Smooth muscle cell (in vitro differentiated cells): ENCODE results near the gene RSPH3. TPM values are rescaled to one million over a fixed set of nuclear protein-coding genes. Genes with fewer than 3 reads are reported as not detected.

Experiments
- DNase-seq: peaks from one replicate; lab custom pipeline; 2025; ENCODE audit not compliant: unreplicated experiment; lab: John Stamatoyannopoulos, UW
- H2AFZ ChIP-seq: fragments of 200-600 bp; sonication (generic); 2 replicates; pipeline ENCODE4 v1.6.0; 2016; ENCODE audit warnings: antibody characterized with exemption, low read depth, mild to moderate bottlenecking
- H3F3A ChIP-seq: fragments of 200-600 bp; sonication (generic); 2 replicates; pipeline ENCODE4 v1.6.0; 2017; ENCODE audit warnings: antibody characterized with exemption, low read depth
- H3K27ac ChIP-seq: fragments of 200-600 bp; sonication (generic); 2 replicates; pipeline ENCODE4 v1.5.1; 2016; ENCODE audit warnings: low read depth, mild to moderate bottlenecking
- H3K27me3 ChIP-seq: fragments of 200-600 bp; sonication (generic); 2 replicates; pipeline ENCODE4 v1.6.1; 2016; ENCODE audit warnings: low read depth, mild to moderate bottlenecking
- H3K36me3 ChIP-seq: fragments of 200-600 bp; sonication (generic); 2 replicates; pipeline ENCODE4 v1.5.1; 2016; ENCODE audit warnings: low read depth
- H3K4me1 ChIP-seq: fragments of 200-600 bp; sonication (generic); 2 replicates; pipeline ENCODE4 v1.5.1; 2016; ENCODE audit warnings: low read depth
- H3K4me2 ChIP-seq: fragments of 200-600 bp; sonication (generic); 2 replicates; pipeline ENCODE4 v1.6.0; 2016; ENCODE audit warnings: mild to moderate bottlenecking
- H3K4me3 ChIP-seq: fragments of 200-600 bp; sonication (generic); 2 replicates; pipeline ENCODE4 v1.5.1; 2016; ENCODE audit warnings: mild to moderate bottlenecking
- H3K79me2 ChIP-seq: fragments of 200-600 bp; sonication (generic); 2 replicates; pipeline ENCODE4 v1.6.0; 2016; ENCODE audit warnings: low read depth, mild to moderate bottlenecking
- H3K9ac ChIP-seq: fragments of 200-600 bp; sonication (generic); 2 replicates; pipeline ENCODE4 v1.6.0; 2016; ENCODE audit warnings: low read depth
- H3K9me3 ChIP-seq: fragments of 200-600 bp; sonication (generic); replicated peaks from 2 replicates; pipeline ENCODE4 v1.5.1; 2016; ENCODE audit warnings: low read depth
- H4K20me1 ChIP-seq: fragments of 200-600 bp; sonication (generic); 2 replicates; pipeline ENCODE4 v1.6.0; 2016; ENCODE audit warnings: low read depth
- WGBS: methylation state at CpG from one replicate; pipeline ENCODE4 v1.1.7; 2016; ENCODE audit warnings: low lambda C conversion rate; 5-methylcytosine and 5-hydroxymethylcytosine counted together
- polyA plus RNA-seq: library from polyadenylated mRNA; unstranded; fragments of >200 nt; fragmentation: Nextera tagmentation; extraction: Ambion mirVana; gene quantifications from 2 replicates; pipeline ENCODE4 v1.2.1, GENCODE V29; 2016
- total RNA-seq: library from RNA; depleted of rRNA; stranded (reverse); fragments of >200 nt; gene quantifications from 2 replicates; pipeline ENCODE4 v1.2.3, GENCODE V29; 2014
- TF ChIP-seq, protein P1 (sequence below): fragments of 200-600 bp; sonication (generic); IDR thresholded peaks from 2 replicates; pipeline ENCODE4 v1.5.1; 2017; ENCODE audit warnings: borderline replicate concordance, mild to moderate bottlenecking, antibody characterized with exemption; ENCODE audit not compliant: insufficient read depth, poor library complexity, severe bottlenecking

RSPH3 gene, protein sequence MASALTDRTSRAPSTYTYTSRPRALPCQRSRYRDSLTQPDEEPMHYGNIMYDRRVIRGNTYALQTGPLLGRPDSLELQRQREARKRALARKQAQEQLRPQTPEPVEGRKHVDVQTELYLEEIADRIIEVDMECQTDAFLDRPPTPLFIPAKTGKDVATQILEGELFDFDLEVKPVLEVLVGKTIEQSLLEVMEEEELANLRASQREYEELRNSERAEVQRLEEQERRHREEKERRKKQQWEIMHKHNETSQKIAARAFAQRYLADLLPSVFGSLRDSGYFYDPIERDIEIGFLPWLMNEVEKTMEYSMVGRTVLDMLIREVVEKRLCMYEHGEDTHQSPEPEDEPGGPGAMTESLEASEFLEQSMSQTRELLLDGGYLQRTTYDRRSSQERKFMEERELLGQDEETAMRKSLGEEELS
- total RNA-seq (6.8 and 7.5 TPM in 2 replicates), polyA plus RNA-seq (7.1 and 7.7 TPM in 2 replicates)

DNA sequence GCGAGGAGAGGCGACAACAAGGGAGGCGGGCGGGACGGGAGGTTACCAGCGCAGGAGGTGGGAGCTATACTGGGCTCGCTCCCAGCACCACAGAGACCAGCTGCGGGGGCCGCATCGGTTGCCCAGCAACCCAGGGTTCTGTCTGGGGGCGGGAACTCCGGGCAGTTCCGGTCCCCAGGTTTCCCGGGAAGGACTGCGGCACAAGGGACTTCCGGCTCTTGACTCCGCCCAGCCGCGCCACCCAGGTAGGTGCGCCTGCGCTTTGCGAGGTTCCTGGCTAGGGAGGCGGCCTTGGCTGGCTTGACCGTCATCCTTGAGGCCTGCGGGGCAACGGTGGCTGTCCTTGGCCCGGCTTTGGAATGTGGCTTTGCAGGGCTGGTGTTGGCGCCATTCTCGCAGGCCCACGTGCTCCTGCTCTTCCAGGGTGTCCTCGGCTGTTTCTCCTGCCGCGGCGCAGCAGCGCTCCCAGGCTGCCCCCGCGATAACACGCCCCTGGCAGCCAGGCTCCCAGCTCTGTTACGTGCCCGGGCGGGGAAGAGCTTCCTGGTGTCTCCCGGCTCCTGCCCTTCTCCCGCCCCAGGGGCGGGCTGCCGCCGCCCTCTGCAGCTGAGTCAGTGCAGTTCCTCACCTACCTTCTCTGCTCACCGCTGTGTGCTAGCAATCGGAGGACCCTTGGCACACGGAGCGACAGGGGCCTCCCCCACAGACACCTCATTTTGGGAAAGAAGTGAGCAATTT, at the start of gene RSPH3:
RSPH3 (minus strand) TSS at position 537 of the 738 bp plus-strand sequence. CDS start 652 bp downstream, outside the sequence.
- DNase-seq: peak; percentile 89
- TF ChIP-seq, protein P1, sequence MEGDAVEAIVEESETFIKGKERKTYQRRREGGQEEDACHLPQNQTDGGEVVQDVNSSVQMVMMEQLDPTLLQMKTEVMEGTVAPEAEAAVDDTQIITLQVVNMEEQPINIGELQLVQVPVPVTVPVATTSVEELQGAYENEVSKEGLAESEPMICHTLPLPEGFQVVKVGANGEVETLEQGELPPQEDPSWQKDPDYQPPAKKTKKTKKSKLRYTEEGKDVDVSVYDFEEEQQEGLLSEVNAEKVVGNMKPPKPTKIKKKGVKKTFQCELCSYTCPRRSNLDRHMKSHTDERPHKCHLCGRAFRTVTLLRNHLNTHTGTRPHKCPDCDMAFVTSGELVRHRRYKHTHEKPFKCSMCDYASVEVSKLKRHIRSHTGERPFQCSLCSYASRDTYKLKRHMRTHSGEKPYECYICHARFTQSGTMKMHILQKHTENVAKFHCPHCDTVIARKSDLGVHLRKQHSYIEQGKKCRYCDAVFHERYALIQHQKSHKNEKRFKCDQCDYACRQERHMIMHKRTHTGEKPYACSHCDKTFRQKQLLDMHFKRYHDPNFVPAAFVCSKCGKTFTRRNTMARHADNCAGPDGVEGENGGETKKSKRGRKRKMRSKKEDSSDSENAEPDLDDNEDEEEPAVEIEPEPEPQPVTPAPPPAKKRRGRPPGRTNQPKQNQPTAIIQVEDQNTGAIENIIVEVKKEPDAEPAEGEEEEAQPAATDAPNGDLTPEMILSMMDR: no peak
- under 1% methylated on average over 48 of the region's 50 CpGs for WGBS

DNA sequence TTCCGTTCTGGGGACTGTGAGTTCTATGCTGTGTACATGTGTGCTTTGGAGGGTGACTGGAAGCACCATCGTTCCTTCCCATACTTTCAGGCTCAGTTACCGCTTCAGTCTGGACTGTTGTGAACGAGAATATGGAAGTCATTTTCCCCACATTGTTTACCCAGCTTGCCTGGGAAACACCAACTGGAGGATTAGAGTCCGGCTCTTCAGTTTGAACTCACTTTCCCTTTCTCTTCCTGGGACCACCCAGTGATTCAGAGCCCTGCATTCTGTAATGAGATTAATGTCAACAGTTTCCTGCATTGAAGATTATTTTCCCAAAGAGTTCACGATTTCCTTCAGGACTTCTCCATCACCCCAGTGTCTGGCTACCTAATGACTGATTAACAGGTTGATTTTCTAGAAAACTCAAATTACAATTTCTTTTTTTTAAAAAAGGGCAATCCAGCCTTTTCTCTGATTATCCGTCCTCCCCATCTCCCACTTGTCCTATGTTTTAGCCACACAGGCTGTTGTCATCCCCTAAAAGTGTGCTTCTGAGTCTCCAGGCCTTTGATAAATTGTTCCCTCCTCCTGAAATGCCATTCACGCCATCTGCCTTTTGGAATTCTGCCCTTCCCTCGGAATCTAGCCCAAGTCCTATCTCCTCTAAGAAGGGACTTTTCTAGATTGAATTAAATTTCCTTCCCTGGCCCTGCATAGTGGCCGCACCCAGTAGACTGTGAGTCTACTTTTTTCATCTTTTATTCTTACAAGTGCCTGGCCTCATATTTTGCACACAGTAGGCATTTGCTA, 48.1 kb upstream of the RSPH3 start:
- no peaks in the 10 kb centered on the region for H3K36me3 ChIP-seq
- no peaks in the 10 kb centered on the region for H3K79me2 ChIP-seq
- 72% methylated on average over 10 of the region's 10 CpGs for WGBS
- H3K9me3 ChIP-seq: no peaks in the 10 kb centered on the region
- no peaks in the 10 kb centered on the region for H3K27me3 ChIP-seq
- no peaks in the 10 kb centered on the region for H3K4me1 ChIP-seq
- H3K27ac ChIP-seq: no peak overlapping the region
- H4K20me1 ChIP-seq: no peaks in the 10 kb centered on the region
- TF ChIP-seq, protein P1: no peak
- H3K9ac ChIP-seq: no peak overlapping the region
- no peak for DNase-seq
- no peak overlapping the region for H3K4me3 ChIP-seq
- no peak overlapping the region for H3K4me2 ChIP-seq
- no peak overlapping the region for H2AFZ ChIP-seq
- H3F3A ChIP-seq: no peaks in the 10 kb centered on the region

More for the DNA sequence above, at the start of gene RSPH3:
- H3K4me2 ChIP-seq: peak within 1 kb of the TSS; percentile 87
- H3K27me3 ChIP-seq: no peaks in the 10 kb centered on the region
- H3K9me3 ChIP-seq: no peaks in the 10 kb centered on the region
- peaks cover 11% of the 10 kb centered on the region for H3K79me2 ChIP-seq
- H4K20me1 ChIP-seq: no peaks in the 10 kb centered on the region
- H2AFZ ChIP-seq: peak within 1 kb of the TSS; percentile 77
- peaks cover 4% of the 10 kb centered on the region for H3F3A ChIP-seq
- H3K4me1 ChIP-seq: peaks cover 7% of the 10 kb centered on the region
- H3K36me3 ChIP-seq: no peaks in the 10 kb centered on the region
- H3K27ac ChIP-seq: peak within 1 kb of the TSS; percentile 82
- peak within 1 kb of the TSS; percentile 78 for H3K9ac ChIP-seq
- H3K4me3 ChIP-seq: peak within 1 kb of the TSS; percentile 78

DNA sequence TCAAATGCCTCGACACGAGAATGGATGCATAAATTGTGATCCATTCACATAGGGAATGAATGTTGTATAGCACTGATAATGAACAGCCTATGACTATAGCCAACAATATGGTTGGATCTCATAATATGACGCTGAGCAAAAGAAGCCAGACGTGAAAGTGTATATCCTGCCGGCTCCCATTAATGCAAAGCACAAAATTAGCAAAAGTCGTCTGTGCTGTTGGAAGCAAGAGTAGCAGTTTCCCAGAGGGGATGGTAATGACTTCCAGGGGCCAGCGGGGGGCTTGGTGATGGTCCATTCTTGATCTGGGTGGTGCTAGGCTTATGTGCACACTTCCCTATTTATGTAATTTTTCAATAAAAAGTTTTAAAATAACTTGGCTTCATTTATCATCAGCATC, 45.8 kb upstream of the RSPH3 start:
- no peaks in the 10 kb centered on the region for H3K4me1 ChIP-seq
- H3K9ac ChIP-seq: no peak overlapping the region
- no peaks in the 10 kb centered on the region for H3K9me3 ChIP-seq
- no peak overlapping the region for H3K4me3 ChIP-seq
- no peaks in the 10 kb centered on the region for H3F3A ChIP-seq
- H3K4me2 ChIP-seq: no peak overlapping the region
- H3K79me2 ChIP-seq: no peaks in the 10 kb centered on the region
- no peak overlapping the region for H2AFZ ChIP-seq
- TF ChIP-seq, protein P1: no peak
- H4K20me1 ChIP-seq: no peaks in the 10 kb centered on the region
- H3K27ac ChIP-seq: no peak overlapping the region
- H3K36me3 ChIP-seq: no peaks in the 10 kb centered on the region
- H3K27me3 ChIP-seq: no peaks in the 10 kb centered on the region
- DNase-seq: no peak
- 76% methylated on average over 7 of the region's 7 CpGs for WGBS
